GM18502 (cell line): ENCODE data around the gene CTIF.

Experiments
- ATAC-seq: cut with Tn5 transposase; IDR thresholded peaks from one replicate; pipeline ENCODE4 v1.9.1; 2021; ENCODE audit warnings: mild to moderate bottlenecking; ENCODE audit not compliant: unreplicated experiment, poor library complexity

CTIF gene

GRCh38 chr18:48531908-48532307 lies 6.9 kb upstream of the CTIF start:
- no peak for ATAC-seq

GRCh38 chr18:48533340-48534070 lies 5.3 kb upstream of the CTIF start:
- no peak for ATAC-seq

- ATAC-seq = no peak
Observed at GRCh38 chr18:48534364-48534763, 4.5 kb upstream of the CTIF start.

- ATAC-seq = no peak
Observed at GRCh38 chr18:48535956-48536355, 2.9 kb upstream of the CTIF start.

GRCh38 chr18:48536516-48536915 lies 2.3 kb upstream of the CTIF start:
- ATAC-seq = no peak

- ATAC-seq = no peak
Observed at GRCh38 chr18:48539406-48540250, 797 bp downstream of the CTIF start.

GRCh38 chr18:48540251-48541025 lies 1.6 kb downstream of the CTIF start:
- peak; percentile 46 for ATAC-seq

- ATAC-seq = peak; percentile 53
Observed at GRCh38 chr18:48541026-48541746, 2.4 kb downstream of the CTIF start.

- ATAC-seq = no peak
Observed at GRCh38 chr18:48541747-48542400, 3.0 kb downstream of the CTIF start.

GRCh38 chr18:48542513-48543181 lies 3.8 kb downstream of the CTIF start:
- ATAC-seq = no peak

GRCh38 chr18:48543228-48543627 lies 4.4 kb downstream of the CTIF start:
- no peak for ATAC-seq

GRCh38 chr18:48544116-48544515 lies 5.3 kb downstream of the CTIF start:
- ATAC-seq = no peak

GRCh38 chr18:48544661-48545415 lies 6.0 kb downstream of the CTIF start:
- ATAC-seq = no peak

GRCh38 chr18:48545757-48546321 lies 7.0 kb downstream of the CTIF start:
- ATAC-seq = no peak

- no peak for ATAC-seq
Observed at GRCh38 chr18:48546396-48546795, 7.6 kb downstream of the CTIF start.

- ATAC-seq = no peak
Observed at GRCh38 chr18:48547531-48547981, 8.7 kb downstream of the CTIF start.

GRCh38 chr18:48548011-48548771 lies 9.4 kb downstream of the CTIF start:
- no peak for ATAC-seq
